Sigmoid colon (tissue), 7 donors: ENCODE measurements around the gene PGLYRP3. TPM values are rescaled to one million over a fixed set of nuclear protein-coding genes. Genes with fewer than 3 reads are reported as not detected.

Experiments
- DNase-seq: peaks from one replicate; pipeline ENCODE4 v3.0.0-alpha.2; 2019
- H3K27ac ChIP-seq, 4 donors: fragments of 200-600 bp; sonication (generic); one replicate each; pipeline ENCODE4 v1.5.1; 2016 to 2019; ENCODE audit warnings: mild to moderate bottlenecking in 1 of 4
- H3K27me3 ChIP-seq, 3 donors: fragments of 200-600 bp; sonication (generic); one replicate each; pipeline ENCODE4 v1.5.1; 2019; ENCODE audit warnings: mild to moderate bottlenecking in 1 of 3
- H3K36me3 ChIP-seq, 4 donors: fragments of 200-600 bp; sonication (generic); one replicate each; pipeline ENCODE4 v1.5.1; 2016 to 2019
- H3K4me1 ChIP-seq, 4 donors: fragments of 200-600 bp; sonication (generic); one replicate each; pipeline ENCODE4 v1.5.1; 2017 to 2019
- H3K4me3 ChIP-seq, 4 donors: fragments of 200-600 bp; sonication (generic); one replicate each; pipeline ENCODE4 v1.5.1; 2017 to 2019; ENCODE audit warnings: mild to moderate bottlenecking in 2 of 4, moderate library complexity in 1 of 4
- H3K9me3 ChIP-seq, 4 donors: fragments of 200-600 bp in 3 of 4; sonication (generic) in 3 of 4; one replicate each; pipeline versions ENCODE4 v1.5.1 to v1.6.1; 2013 to 2019
- EP300 ChIP-seq, 4 donors: sonication (generic); formaldehyde crosslinking; IDR thresholded peaks; one replicate each; pipeline ENCODE4 v1.6.1; 2017; ENCODE audit warnings: antibody characterized with exemption in 4 of 4
- POLR2A ChIP-seq, 2 donors: fragments of 450-650 bp; IDR thresholded peaks; one replicate each; pipeline ENCODE4 v1.6.1; 2016; ENCODE audit warnings: antibody characterized with exemption in 2 of 2, mild to moderate bottlenecking in 2 of 2, moderate library complexity in 2 of 2
- POLR2AphosphoS5 ChIP-seq, 4 donors: sonication (generic); formaldehyde crosslinking; IDR thresholded peaks; one replicate each; pipeline ENCODE4 v1.6.1; 2017; ENCODE audit warnings: antibody characterized with exemption in 4 of 4
- WGBS, 2 donors: extraction: QIAGEN DNeasy Blood & Tissue Kit; methylation state at CpG; one replicate each; pipeline ENCODE4 v1.1.7; 2013; 5-methylcytosine and 5-hydroxymethylcytosine counted together
- intact Hi-C: fragments of 100-400 bp; cut with DNase I; formaldehyde crosslinking; loops from one replicate; pipeline ENCODE4 v1.15.1; 2023
- polyA plus RNA-seq, 3 donors: library from polyadenylated mRNA; stranded (reverse); fragments of 200-250 nt; gene quantifications; one replicate each; pipeline ENCODE4 v1.2.3, GENCODE V29; 2013
- total RNA-seq, 4 donors: library from RNA; depleted of rRNA; stranded (reverse); fragments of >200 nt; gene quantifications; one replicate each; pipeline ENCODE4 v1.1.0, GENCODE V29; 2016
- TF ChIP-seq, protein P1 (sequence below), 4 experiments: fragments of 450-650 bp in 3 of 4; fragments of 200-600 bp in 1 of 4; IDR thresholded peaks; one replicate each; pipeline ENCODE4 v1.5.1; 2016 to 2019; ENCODE audit warnings: antibody characterized with exemption in 4 of 4, mild to moderate bottlenecking in 3 of 4, moderate library complexity in 2 of 4
- donor health status: healthy with polysubstance abuse.
- donor health status: Bipolar disorder and iron deficiency.
- donor health status: healthy.

Gene PGLYRP3
- total and polyA plus RNA-seq, 7 donors = 0.16 TPM; not detected in 6

DNA sequence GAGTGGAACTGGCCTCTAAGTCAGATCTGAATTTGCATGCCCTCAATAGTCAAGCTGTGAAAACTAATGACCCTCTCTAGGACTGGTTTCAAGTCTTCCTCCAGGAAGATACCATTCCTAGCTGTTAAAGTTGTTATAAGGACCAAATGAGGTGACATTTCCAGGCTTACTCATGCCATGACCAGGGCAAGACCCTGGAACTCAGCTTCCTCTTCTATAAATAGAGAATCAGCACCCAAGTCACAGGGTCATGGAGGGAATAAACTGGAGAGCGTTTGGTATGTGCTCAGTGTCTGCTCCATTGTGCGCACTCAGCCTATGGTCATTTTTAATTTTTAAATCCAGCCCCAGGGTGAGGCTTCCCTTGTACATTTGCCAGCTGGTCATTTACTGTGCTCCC lies 47.4 kb upstream of the PGLYRP3 start:
- intact Hi-C loops = no loop called here
- 74 to 75% methylated on average over 2 of the region's 2 CpGs for WGBS, 2 donors
- Histone ChIP-seq H3K27me3 (no peaks in the 10 kb centered on the region), H3K4me1 (no peaks in the 10 kb centered on the region), H3K4me3 (no peak overlapping the region), H3K9me3 (no peaks in the 10 kb centered on the region), H3K27ac (no peak overlapping the region), H3K36me3 (no peaks in the 10 kb centered on the region)
- DNase-seq = no peak
- no peak for TF ChIP-seq POLR2AphosphoS5 (IDR thresholded peaks at IDR 0.05)
- TF ChIP-seq, protein P1, sequence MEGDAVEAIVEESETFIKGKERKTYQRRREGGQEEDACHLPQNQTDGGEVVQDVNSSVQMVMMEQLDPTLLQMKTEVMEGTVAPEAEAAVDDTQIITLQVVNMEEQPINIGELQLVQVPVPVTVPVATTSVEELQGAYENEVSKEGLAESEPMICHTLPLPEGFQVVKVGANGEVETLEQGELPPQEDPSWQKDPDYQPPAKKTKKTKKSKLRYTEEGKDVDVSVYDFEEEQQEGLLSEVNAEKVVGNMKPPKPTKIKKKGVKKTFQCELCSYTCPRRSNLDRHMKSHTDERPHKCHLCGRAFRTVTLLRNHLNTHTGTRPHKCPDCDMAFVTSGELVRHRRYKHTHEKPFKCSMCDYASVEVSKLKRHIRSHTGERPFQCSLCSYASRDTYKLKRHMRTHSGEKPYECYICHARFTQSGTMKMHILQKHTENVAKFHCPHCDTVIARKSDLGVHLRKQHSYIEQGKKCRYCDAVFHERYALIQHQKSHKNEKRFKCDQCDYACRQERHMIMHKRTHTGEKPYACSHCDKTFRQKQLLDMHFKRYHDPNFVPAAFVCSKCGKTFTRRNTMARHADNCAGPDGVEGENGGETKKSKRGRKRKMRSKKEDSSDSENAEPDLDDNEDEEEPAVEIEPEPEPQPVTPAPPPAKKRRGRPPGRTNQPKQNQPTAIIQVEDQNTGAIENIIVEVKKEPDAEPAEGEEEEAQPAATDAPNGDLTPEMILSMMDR (IDR thresholded peaks at IDR 0.05) = no peak
- no peak for TF ChIP-seq EP300 (IDR thresholded peaks at IDR 0.05)
- no peak for TF ChIP-seq POLR2A (IDR thresholded peaks at IDR 0.05)

DNA sequence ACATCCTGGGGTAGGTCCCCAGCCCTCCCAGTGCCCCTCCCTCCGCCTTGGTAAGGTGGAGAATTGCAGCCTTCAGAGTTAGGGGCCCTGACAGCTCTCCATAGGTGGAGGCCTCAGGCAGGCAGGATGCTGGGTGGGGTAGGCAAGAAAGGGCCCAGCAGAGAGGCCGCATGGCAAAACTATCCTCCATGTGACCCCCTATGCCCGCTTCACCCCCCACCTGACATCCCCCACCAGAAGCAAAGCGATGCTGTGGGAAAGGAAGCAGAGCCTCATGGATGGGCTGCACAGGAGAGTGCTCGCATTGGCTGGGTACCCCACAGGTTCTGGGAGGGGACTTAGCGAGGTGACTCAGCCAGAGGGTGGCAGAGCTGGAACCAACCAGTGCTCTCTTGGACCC lies 46.5 kb upstream of the PGLYRP3 start:
- Histone ChIP-seq H3K9me3 (no peaks in the 10 kb centered on the region), H3K27ac (no peak overlapping the region), H3K4me3 (peak overlapping the region in 1 of 4 donors; percentile 21), H3K4me1 (no peaks in the 10 kb centered on the region), H3K27me3 (no peaks in the 10 kb centered on the region), H3K36me3 (no peaks in the 10 kb centered on the region)
- TF ChIP-seq EP300 (IDR thresholded peaks at IDR 0.05) (no peak), POLR2AphosphoS5 (IDR thresholded peaks at IDR 0.05) (no peak), POLR2A (IDR thresholded peaks at IDR 0.05) (no peak)
- TF ChIP-seq, protein P1 (IDR thresholded peaks at IDR 0.05) = no peak
- no peak for DNase-seq
- 94 to 95% methylated on average over 6 of the region's 6 CpGs for WGBS, 2 donors
- intact Hi-C loops = no loop called here

DNA sequence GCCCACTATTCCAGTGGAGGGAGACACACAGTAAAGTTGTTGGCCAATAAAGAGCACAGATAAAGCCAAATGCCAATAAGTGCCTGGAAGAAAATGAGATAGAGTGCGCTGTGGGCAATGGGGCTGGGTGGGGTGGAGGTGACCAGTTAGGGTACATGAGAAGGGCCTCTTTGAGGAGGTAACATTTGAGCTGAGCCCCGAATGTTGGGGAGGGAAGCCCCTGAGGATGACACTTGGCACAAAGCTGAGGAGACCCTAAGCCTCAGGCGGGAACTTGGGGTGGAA lies 45.9 kb upstream of the PGLYRP3 start:
- intact Hi-C loops = no loop called here
- no peaks in the 10 kb centered on the region for H3K36me3 ChIP-seq
- H3K4me1 ChIP-seq = no peaks in the 10 kb centered on the region
- peak overlapping the region in 1 of 4 donors; percentile 20 for H3K27ac ChIP-seq
- DNase-seq = no peak
- TF ChIP-seq POLR2AphosphoS5 (IDR thresholded peaks at IDR 0.05) (no peak), EP300 (IDR thresholded peaks at IDR 0.05) (no peak), POLR2A (IDR thresholded peaks at IDR 0.05) (no peak)
- TF ChIP-seq, protein P1 (IDR thresholded peaks at IDR 0.05) = no peak
- WGBS, 2 donors = 93 to 97% methylated on average over 3 of the region's 3 CpGs
- H3K9me3 ChIP-seq = no peaks in the 10 kb centered on the region
- H3K27me3 ChIP-seq = no peaks in the 10 kb centered on the region
- H3K4me3 ChIP-seq = peak overlapping the region in 2 of 4 donors; percentile 10 to 21

DNA sequence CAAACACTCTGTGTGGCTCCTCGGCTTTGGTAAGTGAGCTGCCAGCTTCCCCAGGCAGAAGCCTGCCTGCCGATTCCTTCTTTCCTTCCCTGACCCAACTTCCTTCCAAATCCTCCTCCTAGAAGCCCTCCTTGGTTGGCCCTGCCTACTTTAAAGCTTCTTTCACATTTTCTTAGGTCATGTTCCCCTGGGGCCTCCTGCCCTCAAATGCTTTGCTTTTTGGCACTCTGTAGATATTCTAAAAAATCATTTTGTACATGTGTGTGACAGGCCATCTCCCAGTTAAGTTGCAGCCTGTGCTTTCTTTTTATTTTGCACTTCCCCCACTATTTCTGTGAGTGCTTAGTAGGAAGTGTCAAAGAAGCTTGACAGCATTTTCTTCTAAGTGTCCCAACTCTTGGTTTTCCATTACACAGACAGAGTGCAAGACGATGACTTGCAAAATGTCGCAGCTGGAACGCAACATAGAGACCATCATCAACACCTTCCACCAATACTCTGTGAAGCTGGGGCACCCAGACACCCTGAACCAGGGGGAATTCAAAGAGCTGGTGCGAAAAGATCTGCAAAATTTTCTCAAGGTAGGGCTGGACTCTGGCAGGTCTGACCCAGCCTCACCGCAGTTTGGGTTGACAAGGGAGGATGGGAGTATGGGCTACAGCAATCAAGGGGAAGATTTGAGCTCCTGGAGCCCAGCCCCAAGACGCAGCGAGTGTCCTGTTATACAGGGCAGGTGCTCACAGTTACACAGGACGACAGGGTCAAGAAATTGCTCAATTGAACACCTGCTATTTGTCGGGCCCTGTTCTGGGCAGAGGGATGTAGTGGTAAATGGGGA lies 45.3 kb upstream of the PGLYRP3 start, which contains the start of gene S100A9:
S100A9 (plus strand) TSS at position 2 of the 838 bp plus-strand sequence; CDS start at position 432, 430 bp downstream.
- WGBS, 2 donors = 72 to 73% methylated on average over 11 of the region's 11 CpGs
- peak within 1 kb of the TSS in 2 of 4 donors; percentile 10 to 21 for H3K4me3 ChIP-seq
- H3K4me1 ChIP-seq = no peaks in the 10 kb centered on the region
- TF ChIP-seq POLR2AphosphoS5 (IDR thresholded peaks at IDR 0.05) (peak in 2 of 4 donors; percentile 11 to 30), EP300 (IDR thresholded peaks at IDR 0.05) (no peak), POLR2A (IDR thresholded peaks at IDR 0.05) (no peak)
- TF ChIP-seq, protein P1 (IDR thresholded peaks at IDR 0.05) = no peak
- no peaks in the 10 kb centered on the region for H3K36me3 ChIP-seq
- peak within 1 kb of the TSS in 1 of 4 donors; percentile 32 for H3K27ac ChIP-seq
- DNase-seq = no peak
- no peaks in the 10 kb centered on the region for H3K27me3 ChIP-seq
- no peaks in the 10 kb centered on the region for H3K9me3 ChIP-seq
- intact Hi-C loops = no loop called here
